Retinal pigment epithelial cell (primary cell): ENCODE results near the gene TAX1BP3.

ENCODE experiments used
- DNase-seq: peaks from one replicate; pipeline ENCODE4 v3.0.0-alpha.2; 2010; ENCODE audit warnings: low read depth
- H3K4me3 ChIP-seq: 2 replicates; pipeline ENCODE4 v1.5.1; 2011; ENCODE audit warnings: mild to moderate bottlenecking, low read length, control low read depth, moderate library complexity
- TF ChIP-seq, protein P1 (sequence below): conservative IDR thresholded peaks from 2 replicates; pipeline ENCODE4 v1.5.1; 2011; ENCODE audit warnings: low read depth, low read length, control low read depth, inconsistent platforms

Gene TAX1BP3

DNA sequence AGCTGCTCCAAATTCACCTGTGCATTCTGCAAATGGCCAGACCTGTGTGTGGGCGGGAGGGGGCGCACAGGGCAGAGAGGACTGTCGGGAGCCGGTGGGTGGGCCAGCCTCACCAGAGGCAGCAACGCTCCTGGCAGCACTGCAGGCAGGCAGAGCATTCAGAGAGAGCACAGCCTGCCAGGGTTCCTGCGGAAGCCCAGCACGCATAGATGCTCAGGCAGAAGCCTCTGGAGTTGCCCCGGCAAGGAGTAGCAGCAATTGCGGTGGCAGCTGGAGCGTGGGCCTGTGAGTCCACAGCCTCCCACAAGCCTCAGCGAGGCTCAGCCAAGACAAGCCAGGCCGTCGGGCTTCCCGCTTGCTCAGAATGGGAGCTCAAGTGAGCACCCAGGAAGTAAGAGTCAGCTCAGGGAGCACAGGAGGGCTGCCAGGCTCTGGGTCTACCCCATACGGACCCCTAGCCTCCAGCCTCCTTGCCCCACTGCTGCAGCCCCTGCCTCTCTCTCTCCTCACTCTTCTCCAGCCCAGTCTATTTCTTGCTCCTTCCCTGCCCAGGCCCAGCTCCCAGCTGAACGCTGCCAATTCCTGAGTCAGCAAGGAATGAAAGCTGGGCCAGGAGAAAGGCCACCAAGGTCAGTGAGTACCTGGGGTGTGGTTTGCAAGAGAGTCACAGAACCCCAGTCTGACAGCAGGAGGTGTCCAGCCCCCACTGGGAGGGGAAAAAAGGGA lies 9.9 kb upstream of the TAX1BP3 start:
- no peak overlapping the region for H3K4me3 ChIP-seq
- DNase-seq, result no peak
- TF ChIP-seq, protein P1, sequence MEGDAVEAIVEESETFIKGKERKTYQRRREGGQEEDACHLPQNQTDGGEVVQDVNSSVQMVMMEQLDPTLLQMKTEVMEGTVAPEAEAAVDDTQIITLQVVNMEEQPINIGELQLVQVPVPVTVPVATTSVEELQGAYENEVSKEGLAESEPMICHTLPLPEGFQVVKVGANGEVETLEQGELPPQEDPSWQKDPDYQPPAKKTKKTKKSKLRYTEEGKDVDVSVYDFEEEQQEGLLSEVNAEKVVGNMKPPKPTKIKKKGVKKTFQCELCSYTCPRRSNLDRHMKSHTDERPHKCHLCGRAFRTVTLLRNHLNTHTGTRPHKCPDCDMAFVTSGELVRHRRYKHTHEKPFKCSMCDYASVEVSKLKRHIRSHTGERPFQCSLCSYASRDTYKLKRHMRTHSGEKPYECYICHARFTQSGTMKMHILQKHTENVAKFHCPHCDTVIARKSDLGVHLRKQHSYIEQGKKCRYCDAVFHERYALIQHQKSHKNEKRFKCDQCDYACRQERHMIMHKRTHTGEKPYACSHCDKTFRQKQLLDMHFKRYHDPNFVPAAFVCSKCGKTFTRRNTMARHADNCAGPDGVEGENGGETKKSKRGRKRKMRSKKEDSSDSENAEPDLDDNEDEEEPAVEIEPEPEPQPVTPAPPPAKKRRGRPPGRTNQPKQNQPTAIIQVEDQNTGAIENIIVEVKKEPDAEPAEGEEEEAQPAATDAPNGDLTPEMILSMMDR, result no peak

DNA sequence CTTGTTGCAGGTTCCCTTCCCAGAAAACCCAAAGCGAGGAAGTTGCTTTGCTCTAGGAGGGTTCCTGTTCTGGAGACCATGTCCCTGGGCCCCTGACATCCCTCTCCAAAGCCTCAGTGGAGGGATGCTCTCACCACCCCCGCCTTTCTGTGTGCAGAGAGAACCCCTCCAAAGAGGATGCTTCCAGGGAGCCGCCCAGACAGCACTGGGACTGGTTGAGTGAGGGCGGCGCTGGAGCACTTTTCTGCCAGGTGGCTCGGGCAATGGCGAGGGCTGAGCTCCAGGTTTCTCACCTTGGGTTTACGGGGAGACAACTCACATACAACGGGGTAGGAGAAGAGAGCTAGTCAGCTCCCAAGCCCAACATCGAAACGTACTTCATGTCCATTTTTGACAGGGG lies 7.5 kb upstream of the TAX1BP3 start:
- TF ChIP-seq, protein P1, result no peak
- no peak overlapping the region for H3K4me3 ChIP-seq
- DNase-seq, result no peak

DNA sequence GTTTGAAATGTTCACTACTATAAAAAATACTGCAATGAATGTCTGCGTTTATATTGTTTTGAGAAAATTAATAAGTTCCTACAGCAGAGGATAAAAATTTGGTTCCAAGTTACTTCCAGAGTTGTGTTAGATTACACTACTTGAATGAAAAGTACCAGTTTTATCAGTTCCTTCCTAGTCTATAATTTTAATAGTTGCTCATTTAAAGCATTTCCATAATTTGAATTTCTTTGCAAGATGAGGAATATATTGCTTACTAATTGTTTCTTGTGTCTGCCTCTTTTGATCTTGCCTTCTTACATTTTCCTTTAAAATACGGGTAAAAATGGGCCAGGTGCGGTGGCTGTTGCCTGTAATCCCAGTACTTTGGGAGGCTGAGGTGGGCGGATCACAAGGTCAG lies 4.2 kb upstream of the TAX1BP3 start:
- no peak for DNase-seq
- TF ChIP-seq, protein P1, result no peak
- no peak overlapping the region for H3K4me3 ChIP-seq

DNA sequence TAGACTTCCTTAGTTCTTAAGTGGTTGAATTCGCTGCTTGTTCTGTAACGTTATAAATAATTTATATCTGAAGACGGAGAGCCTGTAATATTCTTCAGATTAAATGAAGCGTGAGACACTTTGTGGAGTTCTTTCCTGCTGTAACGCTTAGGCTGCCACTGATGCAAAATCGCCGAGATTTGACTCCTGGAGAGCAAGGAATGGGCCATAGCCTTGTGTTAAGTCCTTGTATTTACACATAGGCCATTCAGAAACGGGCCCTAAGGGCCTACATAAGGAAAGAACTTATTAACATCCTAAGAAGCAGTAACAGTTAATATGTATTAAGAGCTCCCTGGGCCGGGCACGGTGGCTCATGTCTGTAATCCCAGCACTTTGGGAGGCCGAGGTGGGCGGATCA lies 1.2 kb upstream of the TAX1BP3 start:
- TF ChIP-seq, protein P1, result no peak
- no peak for DNase-seq
- H3K4me3 ChIP-seq, result peak overlapping the region; percentile 94

DNA sequence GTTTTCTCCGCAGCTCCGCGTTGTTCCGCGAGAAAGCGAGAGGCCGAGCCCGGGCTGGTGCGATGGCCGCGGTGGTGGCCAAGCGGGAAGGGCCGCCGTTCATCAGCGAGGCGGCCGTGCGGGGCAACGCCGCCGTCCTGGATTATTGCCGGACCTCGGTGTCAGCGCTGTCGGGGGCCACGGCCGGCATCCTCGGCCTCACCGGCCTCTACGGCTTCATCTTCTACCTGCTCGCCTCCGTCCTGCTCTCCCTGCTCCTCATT lies 638 bp upstream of the TAX1BP3 start:
- peak overlapping the region; percentile 94 for H3K4me3 ChIP-seq
- no peak for DNase-seq
- TF ChIP-seq, protein P1, result no peak

DNA sequence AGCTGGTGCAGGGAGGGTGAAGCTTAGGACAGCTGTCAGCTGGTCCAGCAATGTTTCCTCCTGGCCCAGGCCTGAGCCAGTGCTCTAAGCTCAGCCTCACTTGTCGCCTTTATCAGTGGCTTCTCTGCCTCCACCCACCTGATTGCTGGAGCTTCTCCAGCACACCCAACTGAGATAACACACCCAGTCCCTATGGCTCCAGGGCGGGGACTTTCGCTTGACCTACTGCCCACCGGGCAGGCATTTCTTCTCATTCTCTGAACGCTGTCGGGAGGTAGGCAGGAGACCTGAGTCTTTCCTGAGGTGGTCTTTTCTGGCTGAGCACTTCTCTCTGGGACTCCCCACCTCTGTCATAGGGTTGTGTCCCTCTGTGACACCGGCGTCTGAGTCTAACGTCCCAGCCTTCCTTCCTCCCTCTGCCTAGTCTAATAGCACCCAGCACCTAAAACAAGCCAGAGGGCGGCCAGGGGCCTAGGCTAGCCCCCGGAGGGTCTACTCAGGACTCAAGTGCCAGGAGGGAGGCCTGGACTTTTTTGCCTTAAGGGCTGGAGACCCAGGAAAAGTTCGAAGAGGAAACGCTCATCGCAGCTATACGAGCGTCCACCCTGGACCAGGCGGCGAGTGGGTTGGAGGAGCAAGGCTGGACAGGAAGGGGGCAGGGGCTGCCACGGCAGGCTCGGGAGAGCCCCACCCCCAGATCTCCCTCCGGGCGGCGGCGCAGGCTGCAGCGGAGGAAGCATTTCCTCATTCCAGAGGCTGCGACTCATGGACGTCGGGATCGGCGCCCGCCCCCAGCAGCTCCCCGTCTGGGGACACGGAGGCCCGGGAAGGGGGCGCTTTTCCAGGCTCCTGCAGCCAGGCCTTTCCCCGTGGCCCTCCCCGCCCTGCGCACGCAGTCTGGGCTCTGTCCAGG lies 756 bp downstream of the TAX1BP3 start:
- TF ChIP-seq, protein P1, result no peak
- H3K4me3 ChIP-seq, result peak overlapping the region; percentile 91
- DNase-seq, result peak; percentile 55

DNA sequence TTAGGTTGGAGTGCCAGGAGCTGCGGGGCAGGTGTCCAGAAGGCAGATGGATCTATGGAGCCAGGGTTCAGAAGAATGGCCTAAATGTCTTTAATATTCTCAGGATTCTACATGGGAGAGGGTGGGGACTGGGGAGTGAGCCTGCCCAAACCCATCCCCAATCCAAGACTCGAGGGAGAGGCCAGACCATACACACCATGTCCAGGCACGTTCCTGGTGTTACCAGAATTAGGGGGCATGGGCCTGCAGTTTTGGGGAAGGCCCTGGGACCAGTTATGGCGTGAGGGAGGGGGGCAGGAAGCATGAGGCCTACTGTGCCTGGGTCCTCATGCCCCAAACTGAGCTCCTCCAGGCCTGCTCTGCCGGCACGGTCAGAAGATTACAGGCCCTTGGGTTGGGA lies 1.9 kb downstream of the TAX1BP3 start:
- no peak for DNase-seq
- TF ChIP-seq, protein P1, result no peak
- H3K4me3 ChIP-seq, result peak overlapping the region; percentile 26
